Measurements from ENCODE around the gene NLRP12. TPM values are rescaled to one million over a fixed set of nuclear protein-coding genes. Genes with fewer than 3 reads are reported as not detected.

The NLRP12 gene
- total and polyA plus RNA-seq, 2 donors (not counting 1 experiment from before 2014, with no cell fraction given), result 0.22 TPM; not detected in 1

DNA sequence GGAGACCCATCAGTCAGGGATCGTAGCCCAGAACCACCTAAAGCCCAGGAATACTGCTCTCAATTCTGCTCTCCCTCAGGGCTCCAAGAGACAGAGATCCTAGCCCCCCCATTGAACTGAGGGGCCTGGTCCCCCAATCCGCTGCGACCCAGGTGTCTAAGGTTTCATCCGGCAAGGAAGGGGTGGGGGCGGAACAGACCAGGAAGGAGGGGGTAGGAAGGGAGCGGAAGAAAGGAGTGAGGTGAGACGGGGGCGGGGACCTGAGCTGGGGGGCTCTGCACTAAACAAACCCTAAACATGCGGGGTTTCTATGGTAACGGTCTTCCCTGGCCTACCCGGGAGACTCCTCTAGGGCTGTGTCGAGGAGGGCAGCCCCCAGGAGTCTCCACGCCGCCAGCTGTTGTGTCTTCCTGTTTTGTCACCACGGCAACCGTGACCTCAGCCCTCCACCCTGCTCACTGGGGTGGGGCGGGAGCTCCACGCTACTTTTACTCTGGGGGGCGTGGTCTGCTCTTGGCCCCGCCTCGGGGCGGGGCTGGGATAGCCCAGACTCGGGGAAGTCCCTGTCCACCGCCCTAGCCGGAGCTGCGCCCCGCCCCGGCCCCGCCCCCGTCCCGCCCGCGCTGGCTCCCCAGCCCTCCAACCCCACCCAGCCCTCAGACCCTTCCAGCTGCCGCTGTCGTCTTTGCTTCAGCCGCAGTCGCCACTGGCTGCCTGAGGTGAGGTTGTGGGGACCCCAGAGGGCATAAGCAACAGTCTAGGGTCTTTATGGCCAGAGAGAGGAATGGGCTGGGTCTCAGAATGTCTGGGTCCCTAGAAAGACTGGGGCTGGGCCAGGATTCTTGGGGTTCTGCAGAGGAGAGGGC lies 43.3 kb upstream of the NLRP12 start, which contains the start of gene MYADM:
TSS of gene MYADM (plus strand) at position 659 of the 866 bp plus-strand sequence. CDS start 5,647 bp downstream, outside the sequence.
- Histone ChIP-seq H3K4me2 (replicated peaks; ENCODE audit: low read depth, low read length, poor library complexity, severe bottlenecking) (peak within 1 kb of the TSS; percentile 97), H4K20me1 (ENCODE audit: control insufficient read depth, insufficient read depth, low read length, poor library complexity, severe bottlenecking) (peaks cover 35% of the 10 kb centered on the region), H3K9ac (ENCODE audit: low read length) (peak within 1 kb of the TSS; percentile 97), H3K4me3 (ENCODE audit: control extremely low read depth in 1 of 5, extremely low read depth in 1 of 5, insufficient read depth in 1 of 5, low read depth in 2 of 5, low read length in 4 of 5) (peak within 1 kb of the TSS; percentile 82 to 100 (median 90)), H3K27me3 (replicated peaks in 1 of 4; ENCODE audit: control extremely low read depth in 1 of 4, control insufficient read depth in 3 of 4, insufficient read depth in 4 of 4, low read length in 3 of 4) (no peaks in the 10 kb centered on the region), H3K36me3 (replicated peaks in 1 of 2; ENCODE audit: control extremely low read depth in 1 of 2, control insufficient read depth in 1 of 2, extremely low read depth in 1 of 2, insufficient read depth in 2 of 2, low read length in 1 of 2) (no peaks in the 10 kb centered on the region), H3K27ac (ENCODE audit: low read length in 2 of 2) (peak within 1 kb of the TSS; percentile 98 to 99), H3K79me2 (ENCODE audit: control insufficient read depth, insufficient read depth, low read length) (peaks cover 17% of the 10 kb centered on the region), H3K9me3 (ENCODE audit: control extremely low read depth in 1 of 3, control insufficient read depth in 2 of 3, insufficient read depth in 1 of 3, low read length in 2 of 3) (peaks cover 0 to 16% (median 2%) of the 10 kb centered on the region in 3 donors), H3K4me1 (ENCODE audit: control insufficient read depth in 2 of 2, insufficient read depth in 2 of 2, low read length in 2 of 2) (peaks cover 33 to 59% of the 10 kb centered on the region in 2 donors), H2AFZ (ENCODE audit: insufficient read depth, low read depth, low read length, poor library complexity, severe bottlenecking) (peak within 1 kb of the TSS; percentile 43)
- CTCF ChIA-PET, result interaction anchor here (0.9 to 1.3 kb wide), 3 partner anchors 10 to 14 kb away, joined by 5 read pairs; partner anchors contain the start of gene PRKCG
- no peaks in the 10 kb centered on the region for H3K27me3 Mint-ChIP-seq
- peak; percentile 100 for DNase-seq
- H3K4me3 Mint-ChIP-seq, result peak within 1 kb of the TSS; percentile 92
- H3K27ac Mint-ChIP-seq, result peak within 1 kb of the TSS; percentile 99
- POLR2A ChIA-PET, result interaction anchor here (0.5 to 0.7 kb wide), 3 partner anchors 21 to 1678 kb away, joined by 3 to 11 read pairs (median 3); no protein-coding TSS in a partner anchor
- intact Hi-C loops (cut with micrococcal nuclease), result loop anchor here (1.0 to 5.0 kb wide), 8 partner anchors 12 to 1695 kb away; partner anchors contain the start of genes KMT5C, LENG9, NDUFA3 and PRPF31
- H3K9me3 Mint-ChIP-seq (ENCODE audit: insufficient read depth), result no peaks in the 10 kb centered on the region
- H3K4me1 Mint-ChIP-seq, result peaks cover 38% of the 10 kb centered on the region
- no peak for TF ChIP-seq EZH2 (IDR thresholded peaks at IDR 0.05; ENCODE audit: borderline replicate concordance, insufficient read depth, low read depth, low read length, poor library complexity, severe bottlenecking)
- TF ChIP-seq, protein P1, sequence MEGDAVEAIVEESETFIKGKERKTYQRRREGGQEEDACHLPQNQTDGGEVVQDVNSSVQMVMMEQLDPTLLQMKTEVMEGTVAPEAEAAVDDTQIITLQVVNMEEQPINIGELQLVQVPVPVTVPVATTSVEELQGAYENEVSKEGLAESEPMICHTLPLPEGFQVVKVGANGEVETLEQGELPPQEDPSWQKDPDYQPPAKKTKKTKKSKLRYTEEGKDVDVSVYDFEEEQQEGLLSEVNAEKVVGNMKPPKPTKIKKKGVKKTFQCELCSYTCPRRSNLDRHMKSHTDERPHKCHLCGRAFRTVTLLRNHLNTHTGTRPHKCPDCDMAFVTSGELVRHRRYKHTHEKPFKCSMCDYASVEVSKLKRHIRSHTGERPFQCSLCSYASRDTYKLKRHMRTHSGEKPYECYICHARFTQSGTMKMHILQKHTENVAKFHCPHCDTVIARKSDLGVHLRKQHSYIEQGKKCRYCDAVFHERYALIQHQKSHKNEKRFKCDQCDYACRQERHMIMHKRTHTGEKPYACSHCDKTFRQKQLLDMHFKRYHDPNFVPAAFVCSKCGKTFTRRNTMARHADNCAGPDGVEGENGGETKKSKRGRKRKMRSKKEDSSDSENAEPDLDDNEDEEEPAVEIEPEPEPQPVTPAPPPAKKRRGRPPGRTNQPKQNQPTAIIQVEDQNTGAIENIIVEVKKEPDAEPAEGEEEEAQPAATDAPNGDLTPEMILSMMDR (IDR thresholded peaks at IDR 0.05), result no peak
- 5% methylated on average over 25 of the region's 37 CpGs for WGBS (ENCODE audit: insufficient coverage)
- ATAC-seq (ENCODE audit: low read depth), result peak; percentile 77
